ENCODE results near the gene NAV2. TPM values are rescaled to one million over a fixed set of nuclear protein-coding genes. Genes with fewer than 3 reads are reported as not detected.
"Not testable (repeated sequence)": the region's sequence is repeated elsewhere in the genome, so short reads cannot be mapped to it uniquely, and the experiment has no call there.

Gene NAV2
- polyA plus RNA-seq, 4 donors: 22.0 to 58.3 (median 35.5) TPM

DNA sequence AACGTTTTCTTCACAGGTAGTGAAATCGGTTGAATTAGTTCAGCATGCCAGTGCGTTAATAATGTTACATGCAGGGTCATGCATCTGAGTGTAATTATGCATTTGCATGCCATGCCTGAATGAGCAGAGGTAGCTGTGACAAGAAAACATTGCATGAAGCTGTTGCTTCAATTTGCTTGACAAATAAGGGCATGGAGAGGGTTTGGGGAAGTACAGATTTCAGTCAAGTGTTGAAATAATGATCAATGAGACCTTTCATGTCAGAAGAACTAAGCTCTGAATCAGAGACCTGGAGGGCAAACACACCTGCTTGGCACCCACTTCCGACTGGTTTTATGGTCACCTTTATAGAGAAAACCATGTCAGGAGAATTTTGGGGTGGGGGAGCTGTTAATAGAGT is 226.2 kb downstream of the NAV2 start:
- no peak for DNase-seq (ENCODE audit: low read depth in 4 of 4, low spot score in 3 of 4)

DNA sequence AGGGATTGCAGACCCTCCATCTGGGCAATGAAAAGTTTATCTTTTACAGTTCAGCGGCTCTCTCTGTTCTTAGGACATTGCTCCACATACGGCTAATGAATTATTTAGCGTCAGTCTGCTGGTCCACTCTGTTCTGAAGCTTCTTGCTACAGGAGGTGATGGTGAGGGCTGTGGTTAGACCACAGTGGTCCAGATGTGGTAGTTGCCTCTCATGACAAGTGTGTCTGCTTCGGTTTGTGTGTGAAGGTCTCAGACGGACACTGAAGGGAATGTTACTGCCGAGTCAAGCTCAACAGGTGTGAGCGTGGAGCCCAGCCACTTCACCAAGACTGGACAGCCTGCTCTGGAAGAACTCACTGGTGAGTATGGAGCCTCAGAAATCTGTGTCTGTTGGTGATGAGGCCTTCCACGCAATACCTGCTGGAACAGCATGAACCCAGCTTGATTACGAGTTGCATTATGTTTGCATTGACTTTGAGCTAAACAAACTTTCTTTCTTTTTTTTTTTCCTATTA is 226.8 kb downstream of the NAV2 start:
- no peak for DNase-seq (ENCODE audit: low read depth in 4 of 4, low spot score in 3 of 4)

DNA sequence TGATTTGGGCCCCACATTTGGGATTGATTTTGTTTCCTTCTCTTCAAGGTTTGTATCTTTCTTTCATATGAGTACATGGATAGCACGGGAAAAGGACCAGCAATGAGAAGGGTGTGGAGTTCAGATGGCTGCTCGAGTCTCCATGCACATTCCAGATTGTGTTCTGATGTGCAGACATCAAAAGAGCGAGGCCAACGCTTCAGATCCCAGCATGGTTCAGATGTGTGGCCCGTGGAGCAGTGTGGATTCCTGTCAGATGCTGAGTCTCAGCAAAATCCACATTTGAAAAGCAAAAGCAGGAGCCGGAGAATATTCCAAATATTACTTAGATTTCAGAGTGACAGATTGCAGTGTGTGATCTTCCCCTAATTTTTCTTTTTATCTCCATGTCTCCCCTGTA is 228.2 kb downstream of the NAV2 start:
- DNase-seq (ENCODE audit: low read depth in 4 of 4, low spot score in 3 of 4): no peak

DNA sequence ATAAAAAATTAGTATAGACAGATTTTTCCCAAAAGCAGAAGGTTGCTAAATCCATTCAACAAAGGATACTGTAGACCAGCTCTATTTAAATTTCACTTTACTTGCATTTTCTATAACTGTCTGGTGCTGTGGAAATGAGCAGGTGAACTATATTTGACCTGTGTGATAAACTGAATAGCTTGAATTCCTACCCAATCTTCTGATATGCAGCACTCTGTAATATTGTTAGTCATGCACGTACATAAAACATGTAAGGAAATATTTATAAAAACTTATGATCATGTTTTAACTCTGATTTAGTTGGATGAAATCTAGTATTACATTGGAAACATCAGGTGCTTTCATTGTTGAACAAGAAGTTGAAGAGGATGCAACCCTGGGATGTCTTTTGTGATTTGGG is 234.0 kb downstream of the NAV2 start:
- DNase-seq (ENCODE audit: low read depth in 4 of 4, low spot score in 3 of 4): no peak

DNA sequence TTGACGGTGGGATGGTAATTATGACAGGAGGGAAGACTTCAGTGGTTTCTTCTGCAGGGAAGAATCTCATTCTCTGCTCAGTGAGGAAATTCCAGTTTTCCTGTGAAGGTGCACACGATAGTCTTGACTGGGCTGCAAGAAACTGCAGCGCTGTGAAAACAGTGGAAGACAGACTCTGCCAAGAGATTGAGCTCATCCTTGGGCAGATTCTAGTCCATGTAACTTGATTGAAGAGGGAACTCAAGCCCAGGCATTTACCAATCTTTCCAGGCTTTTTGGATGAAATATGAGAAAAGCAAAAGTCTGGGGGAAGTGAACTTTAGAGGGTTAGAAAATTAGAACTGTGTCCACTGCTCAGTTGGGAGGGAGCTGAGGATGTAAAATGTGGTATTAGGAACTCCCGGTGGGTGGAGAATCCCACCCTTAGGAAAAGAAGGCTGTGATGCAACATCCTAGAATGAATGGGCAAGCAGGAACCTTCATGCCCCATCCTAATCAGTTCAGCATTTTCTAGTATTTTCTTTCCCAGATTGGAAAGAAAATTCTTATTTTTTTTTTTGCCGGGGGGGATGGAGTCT is 235.0 kb downstream of the NAV2 start:
- no peak for DNase-seq (ENCODE audit: low read depth in 4 of 4, low spot score in 3 of 4)

DNA sequence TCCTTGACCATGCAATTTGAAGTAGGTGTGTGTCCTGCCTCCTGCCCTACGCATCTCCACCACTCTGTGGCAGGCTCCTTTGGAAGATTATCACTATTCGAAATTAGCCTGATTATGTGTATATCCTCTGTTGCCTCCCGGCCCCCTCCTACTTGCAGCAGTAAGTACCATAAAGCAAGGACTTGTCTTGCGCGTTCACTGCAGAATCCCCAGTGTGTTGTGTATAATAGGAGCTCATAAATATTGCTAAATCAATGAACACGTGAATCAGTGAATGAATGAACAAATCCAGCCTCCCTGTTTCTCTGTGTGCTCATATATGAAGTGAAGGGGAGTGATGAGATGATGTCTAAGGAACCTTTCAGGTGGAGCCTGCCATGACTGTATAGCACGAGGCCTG is 237.0 kb downstream of the NAV2 start:
- DNase-seq (ENCODE audit: low read depth in 4 of 4, low spot score in 3 of 4): no peak

DNA sequence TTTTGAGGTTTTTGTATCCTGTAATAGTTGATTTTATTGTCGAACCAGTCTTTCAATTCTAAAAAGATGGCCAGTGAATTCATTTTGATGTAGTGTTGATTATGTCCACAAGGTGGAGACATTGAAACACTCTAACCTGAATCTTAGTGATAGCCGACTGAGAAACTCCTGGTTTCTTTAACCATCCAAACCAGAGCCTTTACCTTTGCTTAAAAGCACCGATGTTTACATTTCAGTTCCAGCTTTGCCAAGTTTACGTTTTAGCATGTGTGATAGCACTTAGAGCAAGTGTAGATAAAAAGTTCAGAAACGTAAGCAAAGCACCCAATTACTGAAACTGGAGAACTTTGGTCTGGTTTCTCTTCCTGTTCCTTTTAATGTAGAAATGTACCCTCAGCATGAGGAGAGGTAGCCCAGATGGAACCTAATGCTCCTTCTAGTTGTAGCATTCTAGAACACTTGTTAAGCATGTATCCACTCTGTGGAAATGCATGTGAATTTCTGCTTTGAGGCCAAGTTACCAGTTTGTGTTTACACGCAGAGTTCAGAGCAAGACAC is 239.0 kb downstream of the NAV2 start:
- DNase-seq (ENCODE audit: low read depth in 4 of 4, low spot score in 3 of 4): no peak

DNA sequence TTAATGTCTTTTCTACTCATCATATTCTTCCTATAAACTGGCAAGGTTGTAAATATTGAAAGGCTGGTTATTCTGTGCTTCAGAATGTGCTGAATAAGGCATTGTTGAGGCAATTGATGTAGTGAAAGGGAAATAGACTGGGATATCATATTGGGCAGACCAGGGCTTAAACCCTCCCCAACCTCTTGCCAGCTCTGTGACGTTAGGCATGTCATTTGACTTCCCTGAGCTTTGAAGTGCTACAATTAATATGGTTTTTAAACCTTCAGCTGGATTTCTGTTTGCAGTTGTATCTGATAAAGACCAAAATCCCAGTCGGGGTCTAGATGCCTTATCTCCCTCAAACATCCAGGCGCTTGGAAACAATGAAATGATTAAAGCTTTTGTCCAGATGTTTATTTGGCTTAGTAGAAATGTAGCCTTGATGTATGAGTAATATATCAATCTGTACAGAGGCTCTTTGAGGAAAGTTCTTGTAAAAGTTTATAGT is 239.5 kb downstream of the NAV2 start:
- no peak for DNase-seq (ENCODE audit: low read depth in 4 of 4, low spot score in 3 of 4)

DNA sequence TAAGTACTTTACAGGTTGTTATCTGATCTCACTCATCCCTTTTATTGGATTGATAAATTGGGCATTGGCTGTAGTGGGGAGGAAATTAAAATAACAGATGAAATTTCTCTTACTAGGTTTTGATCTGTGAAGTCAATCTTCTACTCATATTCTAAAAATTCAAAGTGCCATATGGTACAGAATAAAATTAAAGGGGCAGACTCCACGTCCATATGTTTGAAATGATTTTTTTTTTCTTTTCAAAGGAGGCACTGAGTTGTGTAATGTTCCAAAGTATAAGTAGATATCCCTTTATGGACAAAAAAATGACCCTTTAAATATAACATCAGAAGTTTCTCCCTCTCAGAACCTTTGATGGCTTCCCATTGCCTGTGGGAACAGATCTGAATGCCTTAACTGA is 240.3 kb downstream of the NAV2 start:
- DNase-seq (ENCODE audit: low read depth in 4 of 4, low spot score in 3 of 4): no peak

DNA sequence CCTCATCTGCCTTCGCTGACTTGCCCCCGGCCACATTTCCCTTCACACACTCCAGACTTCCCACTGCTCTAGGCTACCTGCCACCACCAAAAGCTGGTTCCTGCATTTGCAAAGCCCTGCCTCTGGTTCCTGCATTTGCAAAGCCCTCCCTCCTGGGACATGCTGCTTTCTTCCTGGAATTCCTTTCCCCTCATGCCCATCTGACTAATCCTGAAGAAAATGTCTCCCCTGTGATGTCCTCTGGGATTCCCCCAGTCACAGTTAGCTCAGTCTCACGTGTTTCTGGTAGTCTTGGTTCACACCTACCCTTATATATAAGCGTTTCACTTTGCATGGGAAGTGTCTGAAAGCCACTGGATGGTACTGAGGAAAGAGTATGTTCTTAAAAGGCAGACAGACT is 240.7 kb downstream of the NAV2 start:
- no peak for DNase-seq (ENCODE audit: low read depth in 4 of 4, low spot score in 3 of 4)

DNA sequence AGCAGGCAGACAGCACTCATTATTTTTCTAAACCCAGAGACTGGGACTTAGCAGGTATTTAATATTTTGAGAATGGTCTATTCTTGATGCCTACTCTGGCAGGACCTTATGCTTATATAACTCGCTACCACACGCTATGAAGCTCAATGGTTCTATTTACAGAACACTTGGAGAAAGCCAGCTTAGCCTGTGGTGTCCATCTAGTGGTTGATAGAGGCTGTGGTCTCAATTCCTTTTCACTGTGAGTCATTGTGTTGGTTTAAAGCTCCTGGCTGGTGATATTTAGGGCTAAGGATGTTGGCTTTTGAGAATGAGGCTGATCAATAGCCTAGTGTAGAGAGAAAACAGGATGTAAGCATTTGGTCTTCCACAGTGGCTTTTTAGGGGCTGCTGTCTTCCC is 241.3 kb downstream of the NAV2 start:
- DNase-seq (ENCODE audit: low read depth in 4 of 4, low spot score in 3 of 4): no peak

DNA sequence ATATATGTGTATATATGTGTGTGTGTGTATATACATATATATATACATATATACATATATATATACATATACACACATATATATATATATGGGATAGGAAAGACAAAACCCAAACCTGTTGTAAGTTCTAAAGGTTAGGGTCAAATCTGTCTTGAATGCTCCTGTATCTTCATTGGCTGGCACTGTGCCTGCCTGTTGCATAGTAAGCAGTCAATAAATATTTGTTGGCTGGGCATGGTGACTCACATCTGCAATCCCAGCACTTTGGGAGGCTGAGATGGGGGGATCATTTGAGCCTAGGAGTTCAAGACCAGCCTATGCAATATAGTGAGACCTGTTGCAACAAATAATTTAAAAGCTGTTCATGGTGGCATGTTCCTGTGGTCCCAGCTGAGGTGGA is 242.3 kb downstream of the NAV2 start:
- no peak for DNase-seq (ENCODE audit: low read depth in 4 of 4, low spot score in 3 of 4)

DNA sequence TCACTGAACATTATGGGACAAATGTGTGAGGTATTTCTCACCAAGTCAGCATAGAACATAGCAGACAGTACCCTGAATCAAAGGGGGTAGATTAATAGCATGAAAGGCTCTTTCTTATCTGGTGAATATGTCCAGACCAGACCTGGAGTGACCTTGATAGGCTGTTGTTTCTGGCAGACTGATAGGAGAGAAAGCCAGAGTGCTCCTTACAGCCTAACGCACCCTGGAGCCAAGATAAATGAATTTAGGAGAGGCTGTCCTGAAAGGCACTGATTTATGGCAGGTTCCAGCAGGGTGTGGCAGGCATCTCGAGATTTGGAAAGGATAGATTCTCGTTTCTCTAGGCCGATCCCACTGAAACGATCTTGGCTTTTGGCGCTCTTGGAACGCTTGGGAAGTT is 243.0 kb downstream of the NAV2 start:
- DNase-seq (ENCODE audit: low read depth in 4 of 4, low spot score in 3 of 4): no peak

DNA sequence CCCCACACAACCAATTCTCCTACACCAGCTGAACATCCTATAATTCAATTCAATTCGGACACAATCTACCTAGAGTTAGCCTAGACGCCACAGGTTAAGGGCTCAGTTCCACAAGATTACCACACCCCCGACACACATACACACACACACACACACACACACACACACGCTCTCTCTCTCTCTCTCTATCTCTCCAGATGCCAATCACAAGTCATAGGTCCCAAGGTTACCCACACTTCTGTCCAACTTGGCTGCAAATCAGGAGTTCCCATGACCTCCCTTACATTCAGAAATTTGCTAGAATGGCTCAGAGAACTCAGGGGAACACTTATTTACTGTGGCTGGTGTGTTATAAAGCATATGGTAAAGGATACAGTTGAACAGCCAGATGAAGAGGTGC is 243.6 kb downstream of the NAV2 start:
- no peak for DNase-seq (ENCODE audit: low read depth in 4 of 4, low spot score in 3 of 4)

DNA sequence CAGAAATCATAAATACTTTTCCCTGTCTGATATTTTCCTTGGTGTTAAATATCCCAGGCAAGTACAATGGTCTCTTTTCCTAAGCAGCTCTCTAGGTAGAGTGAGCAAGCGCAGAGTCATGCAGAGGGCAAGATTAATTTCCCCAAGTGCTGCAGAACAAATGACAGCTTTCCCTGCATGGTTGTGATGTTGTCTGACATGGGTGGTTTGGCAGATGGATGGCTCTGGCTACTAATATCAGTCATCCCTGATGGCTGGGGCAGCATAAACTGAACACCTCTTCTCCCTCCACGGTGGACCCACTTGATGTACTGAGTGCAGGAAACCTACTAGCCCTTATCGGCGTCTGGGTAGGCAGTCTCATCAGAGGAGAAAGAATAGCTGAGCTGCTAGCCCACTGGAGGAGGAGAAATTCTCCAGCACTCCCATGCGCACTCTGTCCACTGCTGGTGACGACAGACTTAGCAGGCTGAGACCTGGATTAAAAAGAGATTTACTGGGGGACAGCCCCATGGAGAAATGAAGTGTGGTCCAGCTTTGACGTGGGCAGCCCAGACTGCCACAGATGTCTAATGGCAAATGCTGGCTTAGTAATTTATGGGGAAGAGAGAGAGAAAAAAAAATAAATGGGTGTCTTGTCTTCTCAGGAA is 244.8 kb downstream of the NAV2 start:
- no peak for DNase-seq (ENCODE audit: low read depth in 4 of 4, low spot score in 3 of 4)

DNA sequence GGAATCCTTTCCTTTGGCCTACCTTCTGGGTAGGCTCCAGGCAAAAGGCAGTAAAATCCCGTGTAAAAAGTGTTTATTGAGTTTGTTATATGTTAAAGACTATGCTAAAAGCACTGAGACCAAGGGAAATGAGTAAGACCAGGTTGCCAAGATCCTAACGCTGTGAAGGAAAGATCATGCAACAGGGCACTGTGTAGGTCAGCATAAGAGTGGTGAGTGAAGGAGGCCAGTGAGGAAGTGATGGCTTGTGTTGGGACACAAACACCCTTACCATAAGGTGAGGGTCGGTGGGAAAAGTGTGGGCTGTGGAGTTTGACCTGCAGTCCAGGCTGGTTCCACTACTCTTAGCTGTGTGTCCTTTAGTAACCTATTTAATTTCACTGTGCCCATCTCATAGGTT is 245.6 kb downstream of the NAV2 start:
- DNase-seq (ENCODE audit: low read depth in 4 of 4, low spot score in 3 of 4): no peak

DNA sequence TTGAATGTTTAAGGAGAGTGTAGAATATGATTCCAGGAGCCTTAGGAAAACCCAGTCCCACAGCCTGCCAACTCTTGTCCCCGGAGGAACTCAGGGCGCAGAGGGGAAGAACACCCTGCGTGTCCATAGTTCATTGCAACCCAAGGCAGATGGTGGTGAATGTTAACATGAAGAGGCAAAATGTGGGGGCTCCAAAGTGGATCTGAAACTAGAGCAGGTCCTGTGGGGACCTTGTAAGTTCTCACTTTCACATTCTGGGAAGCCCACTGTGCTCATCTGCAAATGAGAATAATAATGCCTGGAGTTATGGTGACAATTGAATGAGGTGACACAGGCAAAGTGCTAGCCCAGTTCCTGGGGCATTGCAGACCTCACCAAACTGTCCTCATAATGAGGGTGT is 246.6 kb downstream of the NAV2 start:
- no peak for DNase-seq (ENCODE audit: low read depth in 4 of 4, low spot score in 3 of 4)

DNA sequence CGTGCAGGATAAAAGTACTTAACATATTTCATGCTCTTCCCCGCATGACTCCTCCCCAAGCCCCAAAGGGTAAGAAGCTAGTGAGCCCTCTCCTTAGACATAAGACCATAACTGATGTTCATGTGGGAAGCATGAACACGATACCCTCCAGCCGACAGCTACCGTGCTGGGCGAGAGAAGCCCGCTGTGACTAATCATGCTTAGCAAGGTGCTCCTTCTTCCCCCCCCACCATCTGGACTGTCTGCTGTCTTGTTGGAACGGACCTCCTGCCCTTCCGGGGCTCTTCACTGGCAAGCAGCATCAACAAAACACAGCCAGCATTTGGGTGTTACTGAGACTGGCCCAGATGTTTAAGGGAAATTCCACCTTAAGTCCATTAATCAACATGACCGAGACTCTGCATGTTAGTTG is 247.0 kb downstream of the NAV2 start:
- no peak for DNase-seq (ENCODE audit: low read depth in 4 of 4, low spot score in 3 of 4)

DNA sequence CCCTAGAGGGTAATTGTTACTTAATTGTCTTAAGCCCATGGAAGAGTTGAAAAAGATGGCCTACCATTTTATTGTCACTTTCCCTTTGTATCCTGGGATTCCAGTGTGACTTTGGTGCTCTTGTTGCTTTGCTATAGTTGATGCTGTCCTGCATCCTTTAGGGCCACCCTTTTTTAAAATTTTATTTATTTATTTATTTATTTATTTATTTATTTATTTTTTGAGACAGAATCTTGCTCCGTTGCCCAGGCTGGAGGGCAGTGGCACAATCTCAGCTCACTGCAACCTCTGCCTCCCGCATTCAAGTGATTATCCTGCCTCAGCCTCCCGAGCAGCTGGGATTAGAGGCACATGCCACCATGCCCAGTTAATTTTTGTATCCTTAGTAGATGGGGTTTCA is 247.8 kb downstream of the NAV2 start:
- DNase-seq (ENCODE audit: low read depth in 4 of 4, low spot score in 3 of 4): not testable (repeated sequence)

DNA sequence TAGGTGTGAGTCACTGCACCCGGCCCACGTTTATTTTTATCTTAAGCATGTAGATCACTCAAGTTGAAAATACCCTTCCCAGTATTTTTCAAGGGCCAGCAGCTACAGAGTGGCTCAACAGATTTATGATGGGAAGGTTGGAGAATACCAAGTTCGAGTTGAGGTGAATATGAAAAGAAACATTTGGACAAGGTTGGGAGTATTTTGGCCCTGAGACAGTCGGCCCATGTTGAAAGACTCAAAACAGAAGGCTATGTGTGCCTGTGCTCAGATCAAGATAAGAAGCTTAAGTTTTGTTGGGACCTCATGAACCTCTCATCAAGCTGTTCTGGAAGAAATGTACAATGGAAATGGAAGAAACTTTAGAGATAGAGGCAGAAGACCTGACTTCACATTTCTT is 248.6 kb downstream of the NAV2 start:
- no peak for DNase-seq (ENCODE audit: low read depth in 4 of 4, low spot score in 3 of 4)

DNA sequence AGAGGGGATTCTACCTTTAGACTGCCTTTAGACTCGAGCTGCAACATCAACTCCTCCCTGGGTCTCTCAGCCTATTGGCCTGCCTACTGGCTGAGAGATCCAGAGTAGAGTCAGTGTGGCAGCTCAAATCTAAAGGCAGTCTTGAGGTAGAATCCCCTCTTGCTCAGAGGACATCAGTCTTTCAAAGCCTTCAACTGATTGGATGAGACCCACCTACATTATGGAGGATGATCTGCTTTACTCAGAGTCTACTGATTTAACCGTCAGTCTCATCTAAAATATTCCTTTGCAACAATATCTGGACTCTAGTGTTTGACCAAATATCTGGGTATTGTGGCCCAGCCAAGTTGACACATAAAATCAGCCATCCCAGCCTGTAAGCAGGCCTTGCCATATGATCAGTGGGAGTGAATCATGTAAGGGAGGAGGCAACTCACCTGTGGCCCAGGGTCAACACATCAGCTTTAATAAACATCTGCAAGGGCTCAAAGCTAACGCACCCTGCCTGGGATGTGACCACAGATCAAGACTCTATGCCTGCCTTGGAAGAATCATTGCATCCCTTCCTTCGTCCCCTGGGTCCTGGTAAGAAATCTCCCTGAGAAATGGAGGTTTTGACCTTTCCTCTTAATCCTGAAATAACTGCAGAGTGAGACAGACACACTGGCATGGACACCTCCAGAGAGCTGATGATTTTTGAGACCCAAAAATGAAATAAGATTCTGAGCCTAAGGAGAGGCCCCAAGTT is 249.6 kb downstream of the NAV2 start:
- DNase-seq (ENCODE audit: low read depth in 4 of 4, low spot score in 3 of 4): no peak

DNA sequence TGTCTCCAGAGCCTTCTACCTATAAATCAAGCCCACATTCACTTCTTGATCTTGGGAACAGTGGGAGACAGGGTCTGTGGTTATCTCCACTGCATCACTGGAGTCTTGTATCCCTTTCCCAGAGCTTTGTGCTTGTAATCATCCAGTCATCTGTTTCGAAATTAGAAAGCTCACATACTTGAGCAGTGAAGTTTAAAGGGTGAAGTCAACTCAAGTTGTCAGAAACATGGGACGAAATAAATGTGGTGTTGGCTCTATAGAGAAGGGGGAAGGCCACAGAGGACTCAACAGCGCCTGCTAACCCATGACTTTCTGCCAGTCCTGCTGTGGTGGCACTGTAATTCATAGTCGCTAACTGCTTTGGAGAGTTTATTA is 250.2 kb downstream of the NAV2 start:
- DNase-seq (ENCODE audit: low read depth in 4 of 4, low spot score in 3 of 4): no peak

Measured in left renal pelvis (tissue), 4 donors.